Fibroblast of skin of left quadriceps (primary cell): ENCODE results near the gene FLOT2.
"Not testable (repeated sequence)": the region's sequence is repeated elsewhere in the genome, so short reads cannot be mapped to it uniquely, and the experiment has no call there.

ENCODE experiments used
- DNase-seq, 2 experiments: peaks; one replicate each; pipeline ENCODE4 v3.0.0-alpha.2; 2013; ENCODE audit warnings: low read depth in 2 of 2

The FLOT2 gene, protein sequence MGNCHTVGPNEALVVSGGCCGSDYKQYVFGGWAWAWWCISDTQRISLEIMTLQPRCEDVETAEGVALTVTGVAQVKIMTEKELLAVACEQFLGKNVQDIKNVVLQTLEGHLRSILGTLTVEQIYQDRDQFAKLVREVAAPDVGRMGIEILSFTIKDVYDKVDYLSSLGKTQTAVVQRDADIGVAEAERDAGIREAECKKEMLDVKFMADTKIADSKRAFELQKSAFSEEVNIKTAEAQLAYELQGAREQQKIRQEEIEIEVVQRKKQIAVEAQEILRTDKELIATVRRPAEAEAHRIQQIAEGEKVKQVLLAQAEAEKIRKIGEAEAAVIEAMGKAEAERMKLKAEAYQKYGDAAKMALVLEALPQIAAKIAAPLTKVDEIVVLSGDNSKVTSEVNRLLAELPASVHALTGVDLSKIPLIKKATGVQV

DNA sequence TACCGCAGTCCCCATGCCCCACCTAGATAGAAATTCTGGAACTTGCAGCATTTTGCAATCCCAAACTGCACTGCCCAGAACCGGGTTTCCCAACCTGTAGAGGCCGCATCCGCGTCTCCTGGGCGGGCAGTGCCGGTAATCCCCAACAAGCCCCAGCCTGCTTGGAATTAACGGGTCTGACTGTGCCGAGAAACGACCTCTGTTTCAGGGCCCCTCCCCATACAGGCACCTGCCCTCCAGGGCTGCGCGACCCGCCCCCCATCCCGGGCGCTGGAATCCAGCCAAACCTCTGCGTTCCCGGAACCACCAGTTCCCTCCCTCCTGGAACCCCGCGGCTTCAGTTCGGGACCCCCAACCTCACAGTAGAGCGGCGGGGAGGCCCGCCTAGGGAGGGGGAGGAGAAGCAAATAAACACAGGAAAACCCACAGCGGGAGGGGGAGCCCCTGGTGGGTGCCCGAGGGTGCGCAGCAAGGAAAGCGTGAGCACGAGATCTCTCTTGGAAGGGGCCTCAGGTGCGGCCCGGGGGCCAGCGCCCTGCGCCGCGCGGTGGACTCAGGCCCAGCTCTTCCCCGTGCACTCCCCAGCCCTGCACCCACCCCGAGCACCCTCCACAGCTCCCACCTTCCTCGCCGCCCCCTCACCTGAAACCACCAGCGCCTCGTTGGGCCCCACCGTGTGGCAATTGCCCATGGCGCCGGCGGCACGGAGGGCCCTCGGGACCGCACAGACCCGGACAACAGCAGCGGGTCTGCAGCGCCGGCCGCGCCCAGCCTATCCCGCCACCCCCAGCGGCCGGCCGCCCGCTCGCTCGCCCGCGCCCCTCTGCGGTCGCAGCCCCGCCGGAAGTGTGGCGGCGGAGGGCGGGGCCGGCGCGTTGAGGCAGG is at the start of gene FLOT2:
Gene FLOT2, minus strand, starts transcription at position 850 of the 885 bp plus-strand sequence. Its CDS starts 159 bp downstream, at position 691.
- DNase-seq: no peak

DNA sequence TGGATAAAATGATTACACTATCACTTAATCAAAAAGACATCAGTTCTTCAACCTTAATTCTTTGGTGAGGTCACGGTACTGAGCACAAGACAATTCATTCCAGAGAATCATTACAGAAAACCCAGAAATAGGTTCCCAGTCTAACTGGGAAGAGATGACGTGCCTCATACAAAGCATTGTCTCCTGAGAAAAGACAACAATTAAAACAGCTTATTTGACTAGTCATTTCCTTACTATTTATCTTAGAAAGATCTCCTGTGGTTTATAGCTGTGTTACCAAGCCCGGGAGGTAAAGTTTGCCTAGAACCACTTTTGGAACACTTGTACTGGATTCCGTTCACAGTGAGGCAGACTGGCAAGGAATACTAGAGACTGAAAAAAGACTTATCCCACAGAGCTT is 48.7 kb upstream of the FLOT2 start:
- no peak for DNase-seq

DNA sequence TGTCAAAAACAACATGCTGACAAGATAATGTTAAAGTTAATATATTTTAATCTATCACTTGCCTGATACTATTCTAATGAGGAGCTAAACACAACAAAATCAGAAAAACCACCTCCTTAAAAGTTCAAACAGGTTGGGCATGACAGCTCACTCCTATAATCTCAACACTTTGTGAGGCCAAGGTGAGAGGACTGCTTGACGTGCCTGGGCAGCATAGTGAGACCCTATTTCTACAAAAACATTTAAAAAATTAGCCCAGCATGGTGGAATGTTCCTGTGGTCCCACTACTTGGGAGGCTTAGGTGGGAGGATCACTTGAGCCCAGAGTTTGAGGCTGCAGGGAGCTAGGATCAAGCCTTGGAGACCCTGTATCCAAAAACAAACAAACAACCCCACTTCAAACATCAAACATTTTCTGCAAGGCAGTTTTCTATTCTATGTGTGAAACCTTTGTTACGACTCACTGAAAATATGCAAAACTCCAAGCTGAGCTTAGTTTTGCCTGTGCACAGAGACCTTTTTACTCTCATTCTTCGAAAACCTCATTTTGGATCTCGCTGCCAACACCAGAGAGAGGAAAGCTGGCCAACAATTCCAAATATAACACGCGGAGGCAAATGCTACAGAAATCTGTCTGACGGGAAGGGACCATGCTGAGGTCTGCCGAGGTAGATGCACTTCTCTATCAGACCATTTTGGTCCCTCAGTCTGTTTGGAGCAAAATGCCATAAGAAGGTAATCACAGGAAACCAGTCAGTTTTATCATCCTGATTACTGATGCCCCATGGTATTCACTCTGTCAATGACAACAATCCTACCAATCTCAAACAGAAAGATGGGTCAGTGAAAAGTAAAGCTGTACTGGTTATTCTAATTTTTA is 47.6 kb upstream of the FLOT2 start:
- DNase-seq: no peak

DNA sequence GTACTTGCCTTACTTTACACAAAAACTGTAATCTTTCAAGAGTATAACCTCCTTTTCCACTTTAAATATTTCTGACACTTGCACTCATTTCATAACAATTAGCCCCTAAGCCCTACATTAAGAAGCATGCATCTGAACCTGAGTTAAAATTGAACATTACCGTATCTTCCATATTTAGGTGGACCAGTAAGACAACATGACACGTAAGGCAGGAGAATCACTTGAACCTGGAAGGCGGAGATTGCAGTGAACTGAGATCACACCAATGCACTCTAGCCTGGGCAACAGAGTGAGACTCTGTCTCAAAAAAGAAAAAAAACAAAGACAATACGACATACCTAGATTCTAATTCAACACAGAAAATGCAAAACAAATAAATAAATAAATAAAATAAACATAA is 46.8 kb upstream of the FLOT2 start:
- DNase-seq: no peak

DNA sequence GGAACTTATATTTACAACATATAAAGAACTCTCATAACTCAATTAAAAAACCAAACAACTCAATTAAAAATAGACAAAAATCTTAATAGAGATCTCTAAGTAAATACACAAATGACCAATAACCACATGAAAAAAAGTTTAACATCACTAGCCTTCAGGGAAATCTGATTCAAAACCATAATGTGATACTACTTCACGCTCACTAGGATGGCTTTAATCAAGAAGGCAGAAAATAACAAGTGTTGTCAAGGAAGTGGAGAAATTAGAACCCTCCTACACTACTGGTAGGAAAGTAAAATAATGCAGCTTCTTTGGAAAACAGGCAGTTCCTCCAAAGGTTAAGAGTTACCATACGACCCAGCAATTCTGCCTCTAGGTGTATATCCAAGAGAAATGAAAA is 45.4 kb upstream of the FLOT2 start:
- DNase-seq: no peak

DNA sequence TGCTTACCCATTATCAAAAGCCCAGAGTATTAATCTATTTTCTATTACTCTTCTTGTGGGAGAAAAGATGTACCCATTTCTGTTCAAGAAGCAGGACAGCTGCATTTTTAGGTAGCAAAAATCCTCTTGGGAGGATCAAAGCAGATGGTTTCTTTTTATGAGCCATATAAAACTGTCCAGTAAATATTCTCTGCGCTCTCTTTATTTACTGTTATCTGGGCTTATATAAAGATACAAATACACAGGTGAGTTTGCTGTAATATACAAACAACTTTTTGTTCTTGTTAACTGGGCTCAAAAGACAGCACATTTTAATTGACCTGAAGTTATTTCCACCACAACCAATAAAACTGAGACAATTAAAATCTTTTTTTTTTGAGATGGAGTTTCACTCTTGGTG is 43.7 kb upstream of the FLOT2 start:
- no peak for DNase-seq

DNA sequence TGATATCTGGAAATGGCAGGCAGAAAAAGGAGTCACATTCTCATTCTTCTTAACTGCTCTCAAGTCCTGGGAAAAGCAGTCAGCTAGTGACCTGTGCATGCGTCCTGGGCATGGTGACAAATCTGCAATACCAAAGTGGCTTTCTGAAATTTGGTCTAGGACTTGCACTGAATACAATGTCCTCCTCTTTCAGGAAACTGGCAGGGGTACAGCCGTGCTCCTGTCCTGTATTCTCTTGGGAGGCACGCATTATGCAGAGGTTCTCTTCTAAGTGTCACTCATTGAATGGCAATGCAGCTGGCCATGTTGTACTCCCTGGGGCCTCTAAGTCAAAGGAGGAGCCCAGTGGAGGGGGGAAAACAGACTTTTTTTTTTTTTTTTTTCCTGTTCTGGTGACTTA is 43.1 kb upstream of the FLOT2 start:
- no peak for DNase-seq

DNA sequence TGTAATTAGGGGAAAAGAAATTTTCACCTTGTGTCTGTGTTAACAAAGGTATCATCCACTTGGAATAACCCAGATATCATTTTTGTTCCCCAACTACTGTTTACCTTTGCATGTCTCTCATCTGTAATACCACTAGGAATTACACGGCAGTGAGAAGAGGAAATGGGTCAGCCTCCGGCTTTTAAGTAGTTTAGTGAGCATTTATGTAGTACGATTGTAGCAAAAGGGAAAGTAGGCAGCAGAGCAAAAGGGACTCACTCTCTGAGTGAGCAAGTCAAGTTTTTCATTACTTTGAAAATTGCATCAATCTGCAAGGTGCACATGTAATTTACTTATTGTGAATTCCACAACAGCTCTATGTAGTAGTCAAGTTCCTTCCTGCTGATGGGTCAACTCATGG is 42.6 kb upstream of the FLOT2 start:
- no peak for DNase-seq

DNA sequence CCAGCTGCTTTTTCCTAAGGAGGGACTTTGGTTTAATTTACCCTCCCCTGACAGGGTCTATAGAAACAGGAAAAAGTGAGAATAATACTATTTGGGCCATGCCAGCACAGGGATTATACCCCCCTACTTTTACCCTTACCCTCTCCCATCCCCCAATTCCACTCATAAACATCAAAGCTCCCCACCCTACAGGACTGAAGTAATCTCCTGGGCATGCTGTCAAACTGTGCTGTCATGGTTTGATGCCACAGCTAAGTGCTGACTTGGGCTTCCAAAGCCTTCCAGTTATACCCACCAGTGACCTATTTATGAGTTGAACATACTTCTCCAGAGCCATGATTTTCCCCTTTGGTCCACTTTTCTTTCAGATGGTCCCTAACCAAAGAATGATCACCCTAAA is 41.0 kb upstream of the FLOT2 start:
- no peak for DNase-seq

DNA sequence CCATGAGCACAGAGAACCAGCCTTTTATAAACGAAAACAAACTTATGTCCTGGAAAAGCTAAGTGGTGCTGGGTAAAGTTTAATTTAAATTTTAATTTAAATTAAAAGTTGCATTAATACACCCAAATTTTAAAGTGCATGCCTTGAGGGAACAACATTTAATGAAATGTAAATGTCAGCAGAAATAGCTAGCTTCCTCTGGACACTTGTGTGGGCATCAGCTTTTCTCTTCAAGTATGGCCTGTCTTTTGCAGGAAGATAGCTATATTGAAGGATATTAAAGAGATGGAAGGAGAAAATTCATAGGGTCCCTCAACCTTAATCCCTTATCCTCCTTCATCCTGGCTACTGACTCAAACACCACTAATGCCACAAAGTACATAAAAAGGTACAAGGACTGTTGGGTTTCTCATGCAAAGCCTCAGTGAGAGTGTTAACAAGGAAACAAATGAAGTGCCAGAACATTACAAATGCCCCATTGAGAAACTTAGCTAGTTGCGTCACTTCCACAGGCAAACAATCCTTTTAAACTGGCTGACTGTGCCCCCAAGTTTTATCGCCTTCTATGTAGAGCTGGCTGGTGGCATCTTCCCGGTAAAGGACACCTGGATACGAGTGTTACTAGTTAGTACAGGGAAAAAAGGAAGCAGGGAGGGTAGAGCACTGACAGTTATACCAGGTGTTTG is 39.7 kb upstream of the FLOT2 start:
- DNase-seq: no peak

DNA sequence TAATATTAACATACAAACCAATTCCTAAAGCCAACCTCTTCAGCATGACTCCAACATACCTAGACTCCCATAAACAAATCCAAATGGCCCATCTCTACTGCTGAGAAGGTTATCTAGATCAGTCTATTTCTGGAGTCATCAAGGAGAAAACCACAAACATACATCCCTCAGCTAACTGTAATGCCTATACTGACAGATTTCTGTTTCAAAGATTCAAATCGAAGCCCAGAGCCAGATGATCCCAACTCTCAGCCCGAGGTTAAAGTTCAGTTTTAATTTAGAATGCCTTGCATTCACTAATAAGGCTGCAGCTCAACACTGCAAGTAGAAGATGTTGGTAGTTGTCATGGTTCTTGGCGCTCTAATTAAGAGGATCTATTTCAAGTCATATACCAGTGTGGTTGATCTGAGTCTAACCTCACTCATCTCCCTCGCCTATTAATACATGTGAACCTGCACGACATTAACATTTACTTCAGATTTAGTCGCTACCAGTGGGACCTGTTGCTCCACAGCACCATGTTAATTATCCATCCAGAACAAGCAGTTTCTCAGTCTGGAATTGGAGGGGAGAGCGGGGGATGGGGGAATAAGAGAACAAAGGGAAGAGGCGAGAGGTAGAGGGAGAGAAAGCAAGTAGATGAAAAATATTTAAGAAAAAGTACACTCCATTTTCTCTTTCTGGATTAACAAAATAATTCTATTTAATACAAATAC is 38.4 kb upstream of the FLOT2 start:
- DNase-seq: no peak

DNA sequence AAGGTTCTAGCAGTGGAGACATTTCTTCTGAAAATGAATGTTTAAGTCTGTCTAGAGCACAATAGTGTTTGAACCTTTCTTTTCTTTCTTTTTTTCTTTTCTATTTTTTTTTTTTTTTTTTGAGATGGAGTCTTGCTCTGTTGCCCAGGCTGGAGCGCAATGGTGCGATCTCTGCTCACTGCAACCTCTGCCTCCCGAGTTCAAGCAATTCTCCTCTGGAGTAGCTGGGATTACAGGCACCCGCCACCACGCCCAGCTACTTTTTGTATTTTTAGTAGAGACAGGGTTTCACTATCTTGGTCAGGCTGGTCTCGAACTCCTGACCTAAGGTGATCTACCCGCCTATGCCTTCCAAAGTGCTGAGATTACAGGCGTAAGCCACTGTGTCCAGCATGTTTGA is 37.0 kb upstream of the FLOT2 start:
- not testable (repeated sequence) for DNase-seq

DNA sequence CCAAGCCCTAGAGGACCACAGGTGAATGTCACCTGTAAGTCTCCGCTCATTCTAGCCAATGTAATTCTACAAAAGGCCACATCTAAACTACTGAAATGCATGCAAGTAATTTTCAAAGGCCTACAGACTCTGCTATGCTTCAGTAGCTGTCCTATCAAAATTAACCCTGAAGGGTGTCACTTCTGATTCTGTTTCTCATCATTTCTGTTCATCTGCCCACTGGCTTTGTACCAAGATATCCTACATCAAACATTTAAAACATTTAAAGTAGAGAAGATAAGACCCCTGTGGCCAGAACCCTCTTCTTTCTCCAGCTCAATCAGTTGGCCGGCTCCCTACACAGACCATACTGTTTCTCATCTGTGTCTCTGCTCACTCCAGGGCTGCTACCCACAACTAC is 32.3 kb upstream of the FLOT2 start:
- DNase-seq: no peak

DNA sequence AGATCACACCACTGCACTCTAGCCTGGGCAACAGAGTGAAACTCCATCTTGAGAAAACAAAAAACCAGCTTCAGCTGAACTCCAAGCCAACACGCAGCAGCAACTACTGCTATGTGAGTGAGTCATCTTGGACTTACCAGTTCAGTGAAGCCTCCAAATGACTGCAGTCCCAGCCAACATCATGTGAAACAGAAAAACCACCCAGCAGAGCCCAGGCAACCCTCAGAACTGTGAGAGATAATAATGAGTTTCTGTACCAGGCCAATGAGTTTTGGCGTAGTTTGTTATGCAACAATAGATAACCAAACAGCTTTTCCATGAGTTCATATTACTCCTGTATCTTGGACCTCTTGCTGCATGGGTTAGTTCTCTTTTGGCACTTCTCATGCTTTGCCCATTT is 30.5 kb upstream of the FLOT2 start:
- DNase-seq: no peak

DNA sequence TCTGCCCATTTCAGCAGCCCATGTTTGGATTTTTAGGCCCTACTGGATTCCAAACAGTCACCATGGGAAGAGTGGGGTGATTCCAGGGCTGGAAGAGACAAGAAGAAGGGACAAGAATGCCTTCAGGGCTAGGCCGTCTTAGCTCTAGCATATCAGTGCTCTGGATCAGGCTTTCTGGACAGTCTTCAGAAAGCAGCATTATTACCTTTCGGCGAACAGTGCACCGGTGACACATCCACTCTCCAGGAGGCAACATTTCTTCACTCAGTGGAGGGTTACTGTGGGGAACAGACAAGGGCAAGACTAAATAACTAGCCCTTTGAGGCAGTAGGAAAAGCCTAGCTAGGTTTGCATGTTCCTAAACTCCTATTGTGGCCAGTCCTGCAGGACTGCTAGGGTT is 29.3 kb upstream of the FLOT2 start:
- DNase-seq: no peak

DNA sequence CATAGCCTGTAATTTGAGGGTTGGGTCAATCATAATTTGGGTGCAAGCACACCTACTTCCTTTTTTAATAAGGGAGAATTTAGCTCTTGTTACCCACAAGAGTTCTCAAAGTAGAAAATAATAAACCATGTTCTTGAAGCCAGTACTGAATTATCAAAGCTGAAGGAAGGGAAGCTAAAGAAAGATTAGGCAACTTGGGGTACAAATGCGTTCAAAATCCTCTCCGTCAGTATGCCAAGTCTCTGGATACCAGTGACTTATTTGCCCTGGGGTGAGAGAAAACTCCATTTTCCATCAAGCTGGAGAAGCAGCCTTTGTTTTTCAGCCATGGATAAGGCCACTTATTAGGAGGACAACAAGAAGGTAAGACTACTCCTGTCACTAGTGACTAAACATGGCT is 28.8 kb upstream of the FLOT2 start:
- no peak for DNase-seq

DNA sequence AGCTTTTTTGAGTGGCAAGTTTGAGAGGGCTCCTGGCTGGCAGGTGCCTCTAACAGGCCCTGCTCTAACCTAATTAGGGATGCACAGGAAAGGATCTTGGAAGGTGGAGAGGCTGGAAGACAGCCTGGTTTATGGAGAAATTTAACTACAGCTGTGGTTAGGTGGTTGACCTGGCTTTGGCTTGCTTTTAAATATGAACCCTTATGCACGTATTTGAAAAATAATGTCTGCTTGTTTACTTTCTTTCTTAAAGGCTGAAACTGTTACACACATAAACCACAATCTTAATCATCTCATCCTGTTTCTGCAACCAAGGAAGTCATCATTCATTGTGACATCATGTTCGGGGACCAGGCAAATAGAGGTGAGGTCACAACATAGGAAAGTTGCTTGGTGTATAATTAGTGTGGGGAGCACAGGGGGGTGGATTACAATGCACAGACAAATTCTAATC is 28.4 kb upstream of the FLOT2 start:
- peak; percentile 63 to 65 for DNase-seq

DNA sequence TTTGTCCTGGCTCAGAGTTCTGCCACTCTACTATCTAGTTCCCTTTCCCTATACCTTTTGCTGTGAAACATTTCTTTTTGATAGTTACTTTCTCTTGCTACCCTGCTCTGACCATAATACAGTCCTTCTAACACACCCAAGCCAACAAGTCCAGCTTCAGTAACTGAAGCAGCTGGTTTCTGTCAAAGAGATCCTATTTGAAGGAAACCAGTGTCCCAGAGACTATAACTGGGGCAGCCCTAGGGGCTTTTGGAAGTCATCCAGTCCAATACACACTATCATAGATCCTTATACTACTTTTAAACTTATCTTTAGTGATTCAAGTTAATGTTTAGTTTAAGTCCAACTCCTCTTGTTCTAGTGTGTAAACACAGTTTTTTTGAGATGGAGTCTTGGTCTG is 22.7 kb upstream of the FLOT2 start:
- DNase-seq: no peak

DNA sequence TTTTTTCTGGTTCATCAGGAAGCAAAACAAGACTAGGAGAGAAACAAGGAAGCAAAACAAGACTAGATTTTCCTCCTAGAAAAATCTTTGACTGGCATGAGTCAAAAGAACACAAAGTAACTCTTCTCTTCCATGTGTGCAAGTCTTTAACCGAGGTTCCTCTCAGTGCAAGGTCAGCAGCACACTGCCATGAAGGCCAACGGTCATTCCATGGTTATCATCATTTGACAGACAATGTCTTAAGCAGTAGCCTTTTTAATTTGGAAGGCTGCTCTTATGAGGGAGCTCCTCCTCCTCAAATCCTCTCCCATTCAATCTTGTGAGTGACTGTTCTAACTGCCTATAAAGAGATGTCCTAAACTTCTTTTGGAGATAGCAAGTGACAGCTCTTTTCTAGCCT is 20.8 kb upstream of the FLOT2 start:
- no peak for DNase-seq

DNA sequence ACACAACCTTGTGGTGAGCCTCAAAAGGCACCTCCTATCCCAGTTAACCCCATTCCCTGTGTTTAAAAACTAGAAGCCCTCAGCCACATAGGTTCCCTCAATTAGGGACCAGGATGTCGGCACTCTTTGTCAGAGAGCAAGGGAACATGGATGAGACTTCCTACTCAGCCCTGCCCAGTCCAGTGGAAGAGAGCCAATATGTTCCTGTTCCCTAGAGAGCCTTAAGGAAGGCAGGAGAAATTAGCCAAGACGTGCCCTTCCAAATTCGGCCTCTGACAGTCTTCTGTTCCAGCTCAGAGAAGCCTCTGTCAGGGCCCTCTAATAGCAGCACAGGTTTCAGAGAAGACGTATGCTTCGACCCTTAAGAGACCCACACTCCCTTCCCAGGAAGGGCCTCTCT is 19.9 kb upstream of the FLOT2 start:
- DNase-seq: no peak

DNA sequence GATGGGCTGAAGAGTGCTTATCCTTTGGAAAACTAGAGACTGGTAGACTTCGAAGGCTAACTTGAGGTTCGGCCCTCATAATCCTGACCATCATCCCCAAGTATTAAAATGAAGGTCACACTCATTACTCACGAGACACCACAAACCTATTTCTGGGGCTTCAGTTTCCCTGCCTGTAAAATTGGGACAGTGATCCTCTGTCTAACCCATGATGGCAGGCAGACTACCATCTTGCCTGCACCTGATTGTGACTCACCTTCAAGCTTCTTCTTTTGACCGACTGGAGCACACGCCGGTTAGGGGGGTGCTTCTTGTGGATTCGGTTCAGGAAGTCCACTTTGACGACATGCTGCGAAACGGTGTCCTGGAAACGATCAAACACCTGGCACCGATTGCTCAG is 19.5 kb upstream of the FLOT2 start:
- no peak for DNase-seq
